MM.1S (cell line): ENCODE measurements around the gene GRIK5.

Experiments used
- DNase-seq: peaks from one replicate; pipeline ENCODE4 v3.0.0-alpha.2; 2015
- H2AFZ ChIP-seq: fragments of 300-600 bp; sonication (generic); 2 replicates; pipeline ENCODE4 v1.6.0; 2016; ENCODE audit warnings: antibody characterized with exemption, low read length
- H3F3A ChIP-seq: fragments of 300-600 bp; sonication (generic); 2 replicates; pipeline ENCODE4 v1.6.1; 2016; ENCODE audit warnings: mild to moderate bottlenecking, antibody characterized with exemption, low read length, moderate library complexity, mixed read lengths; ENCODE audit not compliant: insufficient read depth
- H3K27ac ChIP-seq: fragments of 300-600 bp; sonication (generic); 2 replicates; pipeline ENCODE4 v1.5.1; 2016; ENCODE audit warnings: mild to moderate bottlenecking, low read length
- H3K27me3 ChIP-seq: fragments of 300-600 bp; sonication (generic); replicated peaks from 2 replicates; pipeline ENCODE4 v1.6.0; 2016; ENCODE audit warnings: low read length; ENCODE audit not compliant: insufficient read depth
- H3K36me3 ChIP-seq: fragments of 300-600 bp; sonication (generic); replicated peaks from 2 replicates; pipeline ENCODE4 v1.6.1; 2016; ENCODE audit warnings: mild to moderate bottlenecking, low read length, mixed read lengths; ENCODE audit not compliant: insufficient read depth
- H3K4me1 ChIP-seq: fragments of 300-600 bp; sonication (generic); 2 replicates; pipeline ENCODE4 v1.6.1; 2016; ENCODE audit warnings: low read length, mixed read lengths
- H3K4me2 ChIP-seq: fragments of 300-600 bp; sonication (generic); 2 replicates; pipeline ENCODE4 v1.6.0; 2016; ENCODE audit warnings: low read depth, low read length
- H3K4me3 ChIP-seq: fragments of 300-600 bp; sonication (generic); 2 replicates; pipeline ENCODE4 v1.5.1; 2016; ENCODE audit warnings: low read length, mixed read lengths
- H3K79me2 ChIP-seq: fragments of 300-600 bp; sonication (generic); 2 replicates; pipeline ENCODE4 v1.6.1; 2016; ENCODE audit warnings: mixed run types, low read length, mixed read lengths
- H3K9ac ChIP-seq: fragments of 300-600 bp; sonication (generic); 2 replicates; pipeline ENCODE4 v1.6.1; 2016; ENCODE audit warnings: low read length, mixed read lengths
- H3K9me2 ChIP-seq: fragments of 300-600 bp; sonication (generic); replicated peaks from 2 replicates; pipeline ENCODE4 v1.6.1; 2016; ENCODE audit warnings: mild to moderate bottlenecking, low read length, mixed read lengths; ENCODE audit not compliant: insufficient read depth
- H3K9me3 ChIP-seq: fragments of 300-600 bp; sonication (generic); replicated peaks from 2 replicates; pipeline ENCODE4 v1.6.1; 2016; ENCODE audit warnings: mild to moderate bottlenecking, low read length, mixed read lengths; ENCODE audit not compliant: insufficient read depth
- H4K20me1 ChIP-seq: fragments of 300-600 bp; sonication (generic); 2 replicates; pipeline ENCODE4 v1.6.1; 2016; ENCODE audit warnings: mild to moderate bottlenecking, low read length, moderate library complexity, mixed read lengths; ENCODE audit not compliant: insufficient read depth
- EZH2 ChIP-seq: fragments of 300-600 bp; sonication (generic); optimal IDR thresholded peaks from 2 replicates; pipeline ENCODE3; 2017; ENCODE audit warnings: low read depth, mild to moderate bottlenecking, antibody characterized with exemption, low read length, mixed read lengths
- EZH2phosphoT487 ChIP-seq: fragments of 300-600 bp; sonication (generic); IDR thresholded peaks from 2 replicates; pipeline ENCODE4 v1.6.1; 2018; ENCODE audit warnings: antibody characterized with exemption, low read length
- TF ChIP-seq, protein P1 (sequence below): fragments of 300-600 bp; sonication (generic); IDR thresholded peaks from 2 replicates; pipeline ENCODE4 v1.5.1; 2016; ENCODE audit warnings: antibody characterized with exemption, low read length, mixed read lengths

Gene GRIK5

GRCh38 chr19:41997851-41998229 lies 72.2 kb downstream of the GRIK5 start:
- no peaks in the 10 kb centered on the region for H3K79me2 ChIP-seq
- no peak overlapping the region for H2AFZ ChIP-seq
- H3K9me2 ChIP-seq = no peaks in the 10 kb centered on the region
- no peaks in the 10 kb centered on the region for H3K9me3 ChIP-seq
- no peaks in the 10 kb centered on the region for H4K20me1 ChIP-seq
- no peak overlapping the region for H3K4me2 ChIP-seq
- H3K27me3 ChIP-seq = peaks cover 83% of the 10 kb centered on the region
- H3K4me1 ChIP-seq = no peaks in the 10 kb centered on the region
- H3K27ac ChIP-seq = no peak overlapping the region
- H3K4me3 ChIP-seq = no peak overlapping the region
- H3K9ac ChIP-seq = no peak overlapping the region
- no peaks in the 10 kb centered on the region for H3F3A ChIP-seq
- H3K36me3 ChIP-seq = no peaks in the 10 kb centered on the region
- TF ChIP-seq EZH2phosphoT487 (no peak), EZH2 (no peak)
- TF ChIP-seq, protein P1, sequence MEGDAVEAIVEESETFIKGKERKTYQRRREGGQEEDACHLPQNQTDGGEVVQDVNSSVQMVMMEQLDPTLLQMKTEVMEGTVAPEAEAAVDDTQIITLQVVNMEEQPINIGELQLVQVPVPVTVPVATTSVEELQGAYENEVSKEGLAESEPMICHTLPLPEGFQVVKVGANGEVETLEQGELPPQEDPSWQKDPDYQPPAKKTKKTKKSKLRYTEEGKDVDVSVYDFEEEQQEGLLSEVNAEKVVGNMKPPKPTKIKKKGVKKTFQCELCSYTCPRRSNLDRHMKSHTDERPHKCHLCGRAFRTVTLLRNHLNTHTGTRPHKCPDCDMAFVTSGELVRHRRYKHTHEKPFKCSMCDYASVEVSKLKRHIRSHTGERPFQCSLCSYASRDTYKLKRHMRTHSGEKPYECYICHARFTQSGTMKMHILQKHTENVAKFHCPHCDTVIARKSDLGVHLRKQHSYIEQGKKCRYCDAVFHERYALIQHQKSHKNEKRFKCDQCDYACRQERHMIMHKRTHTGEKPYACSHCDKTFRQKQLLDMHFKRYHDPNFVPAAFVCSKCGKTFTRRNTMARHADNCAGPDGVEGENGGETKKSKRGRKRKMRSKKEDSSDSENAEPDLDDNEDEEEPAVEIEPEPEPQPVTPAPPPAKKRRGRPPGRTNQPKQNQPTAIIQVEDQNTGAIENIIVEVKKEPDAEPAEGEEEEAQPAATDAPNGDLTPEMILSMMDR = no peak
- DNase-seq = no peak

DNA sequence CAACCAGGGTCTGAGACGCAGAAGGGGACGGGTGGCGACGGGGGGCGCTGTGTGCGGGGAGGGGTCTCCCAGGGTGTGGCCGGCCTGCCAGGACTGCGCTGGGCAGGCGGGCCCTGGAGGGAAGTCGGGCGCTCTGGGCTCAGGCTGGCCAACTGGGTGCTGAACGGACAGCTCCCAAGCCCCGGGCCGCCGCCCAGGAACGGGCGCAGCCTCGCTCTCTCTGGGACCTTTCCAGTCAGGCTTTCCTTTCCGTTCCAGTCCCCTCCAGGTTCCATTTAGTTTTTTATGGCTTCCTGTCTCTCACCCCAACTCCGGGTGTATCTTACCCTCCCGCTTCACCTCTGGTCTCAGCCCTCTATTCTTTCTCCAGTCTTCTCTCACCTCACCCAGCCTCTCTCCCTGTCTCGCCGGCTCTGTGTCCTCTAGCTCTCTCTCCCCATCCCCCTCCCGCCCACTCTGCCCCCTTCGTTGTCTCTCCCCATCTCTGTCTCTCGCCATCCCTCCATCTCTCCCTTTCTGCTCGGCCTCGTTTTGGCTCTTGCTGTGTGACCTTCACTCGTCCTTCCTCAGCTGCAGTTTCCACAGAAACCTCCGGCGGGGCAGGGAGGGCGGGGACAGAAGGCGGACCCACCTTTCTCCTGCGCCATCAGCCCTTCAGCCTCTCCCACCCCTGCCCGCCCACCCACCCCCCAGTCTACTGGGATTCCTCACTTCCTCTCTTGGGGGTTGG lies 72.7 kb downstream of the GRIK5 start:
- no peak overlapping the region for H3K4me3 ChIP-seq
- no peak for TF ChIP-seq EZH2
- TF ChIP-seq EZH2phosphoT487 = no peak
- TF ChIP-seq, protein P1 = no peak
- H3K4me2 ChIP-seq = peak overlapping the region; percentile 16; the same call in 1 of the 2 replicates
- no peaks in the 10 kb centered on the region for H3K79me2 ChIP-seq
- no peaks in the 10 kb centered on the region for H3K36me3 ChIP-seq
- H3K27ac ChIP-seq = no peak overlapping the region
- H3K9me3 ChIP-seq = no peaks in the 10 kb centered on the region
- no peaks in the 10 kb centered on the region for H3K9me2 ChIP-seq
- H3K9ac ChIP-seq = no peak overlapping the region
- peak; percentile 27 for DNase-seq
- peaks cover 83% of the 10 kb centered on the region for H3K27me3 ChIP-seq
- H2AFZ ChIP-seq = no peak overlapping the region
- no peaks in the 10 kb centered on the region for H3K4me1 ChIP-seq
- no peaks in the 10 kb centered on the region for H3F3A ChIP-seq
- H4K20me1 ChIP-seq = no peaks in the 10 kb centered on the region

GRCh38 chr19:41995959-41996797 lies 73.8 kb downstream of the GRIK5 start:
- Histone ChIP-seq H3K9me2 (no peaks in the 10 kb centered on the region), H3K4me3 (no peak overlapping the region), H3K27ac (no peak overlapping the region), H3K9ac (no peak overlapping the region), H3K36me3 (no peaks in the 10 kb centered on the region), H3K4me2 (no peak overlapping the region), H3K27me3 (peaks cover 74% of the 10 kb centered on the region), H2AFZ (no peak overlapping the region), H3K4me1 (no peaks in the 10 kb centered on the region), H4K20me1 (no peaks in the 10 kb centered on the region), H3K79me2 (no peaks in the 10 kb centered on the region), H3K9me3 (no peaks in the 10 kb centered on the region), H3F3A (no peaks in the 10 kb centered on the region)
- DNase-seq = no peak
- TF ChIP-seq, protein P1 = no peak
- TF ChIP-seq EZH2phosphoT487 (no peak), EZH2 (no peak)
